Keratinocyte (primary cell): ENCODE measurements around the gene METTL5. TPM values are rescaled to one million over a fixed set of nuclear protein-coding genes. Genes with fewer than 3 reads are reported as not detected.

ENCODE experiments used
- DNase-seq: peaks from one replicate; pipeline ENCODE4 v3.0.0-alpha.2; 2011; ENCODE audit warnings: low read depth, missing footprints, low spot score
- FAIRE-seq: peaks from 2 replicates; lab custom pipeline; 2011; peaks lifted over from hg19 to GRCh38; lab: Jason Lieb, UNC
- H2AFZ ChIP-seq: 2 replicates; pipeline ENCODE4 v1.6.0; 2012; ENCODE audit warnings: low read length, control low read depth, inconsistent platforms; ENCODE audit not compliant: control insufficient read depth
- H3K27ac ChIP-seq: 2 replicates; pipeline ENCODE4 v1.5.1; 2011; ENCODE audit warnings: low read length; ENCODE audit not compliant: control insufficient read depth, insufficient read depth
- H3K27me3 ChIP-seq: 3 replicates; pipeline ENCODE4 v1.6.0; 2011; ENCODE audit warnings: low read length; ENCODE audit not compliant: control insufficient read depth, insufficient read depth; ENCODE audit errors: extremely low read depth
- H3K36me3 ChIP-seq, 2 experiments: 2 replicates in 1 of 2; 3 replicates in 1 of 2; pipeline ENCODE4 v1.5.1; 2011; ENCODE audit warnings: low read length in 2 of 2, mild to moderate bottlenecking in 1 of 2; ENCODE audit not compliant: control insufficient read depth in 2 of 2, insufficient read depth in 2 of 2; ENCODE audit errors: extremely low read depth in 1 of 2
- H3K4me1 ChIP-seq: 3 replicates; pipeline ENCODE4 v1.5.1; 2011; ENCODE audit warnings: low read length; ENCODE audit not compliant: control insufficient read depth, insufficient read depth; ENCODE audit errors: extremely low read depth
- H3K4me2 ChIP-seq: 3 replicates; pipeline ENCODE4 v1.6.0; 2011; ENCODE audit warnings: low read depth, low read length; ENCODE audit not compliant: control insufficient read depth, insufficient read depth; ENCODE audit errors: extremely low read depth
- H3K4me3 ChIP-seq, 3 experiments: fragments of 200-600 bp in 1 of 3; sonication (generic) in 1 of 3; 2 replicates in 2 of 3; 3 replicates in 1 of 3; pipeline ENCODE4 v1.5.1; 2011 to 2016; ENCODE audit warnings: low read length in 3 of 3, mild to moderate bottlenecking in 3 of 3, control low read depth in 2 of 3, inconsistent platforms in 1 of 3, low read depth in 1 of 3, mixed read lengths in 1 of 3, mixed run types in 1 of 3, moderate library complexity in 1 of 3; ENCODE audit not compliant: control insufficient read depth in 2 of 3, insufficient read depth in 2 of 3; ENCODE audit errors: extremely low read depth in 1 of 3
- H3K79me2 ChIP-seq: 2 replicates; pipeline ENCODE4 v1.6.0; 2012; ENCODE audit warnings: low read length; ENCODE audit not compliant: control insufficient read depth, insufficient read depth
- H3K9ac ChIP-seq: 3 replicates; pipeline ENCODE4 v1.6.0; 2011; ENCODE audit warnings: low read length; ENCODE audit not compliant: control insufficient read depth, insufficient read depth; ENCODE audit errors: extremely low read depth
- H3K9me1 ChIP-seq: 3 replicates; pipeline ENCODE4 v1.6.0; 2011; ENCODE audit warnings: low read length; ENCODE audit not compliant: control insufficient read depth, insufficient read depth; ENCODE audit errors: extremely low read depth
- H3K9me3 ChIP-seq: 2 replicates; pipeline ENCODE4 v1.5.1; 2012; ENCODE audit warnings: low read depth, low read length; ENCODE audit not compliant: control insufficient read depth
- H4K20me1 ChIP-seq: 3 replicates; pipeline ENCODE4 v1.6.0; 2011; ENCODE audit warnings: low read length; ENCODE audit not compliant: control insufficient read depth, insufficient read depth; ENCODE audit errors: extremely low read depth
- CTCF ChIP-seq, 3 experiments: IDR thresholded peaks in 1 of 3; conservative IDR thresholded peaks in 1 of 3; optimal IDR thresholded peaks in 1 of 3; 2 replicates in 2 of 3; 3 replicates in 1 of 3; pipeline versions ENCODE3 to v1.5.1; 2011; ENCODE audit warnings: low read length in 3 of 3, mild to moderate bottlenecking in 3 of 3, moderate library complexity in 2 of 3, control low read depth in 1 of 3, inconsistent platforms in 1 of 3; ENCODE audit not compliant: insufficient read depth in 2 of 3; ENCODE audit errors: extremely low read depth in 1 of 3
- EZH2 ChIP-seq: IDR thresholded peaks from one replicate; pipeline ENCODE4 v1.6.1; 2012; ENCODE audit warnings: inconsistent platforms, mild to moderate bottlenecking, low read length, moderate library complexity
- dilution Hi-C: fragments of 300-500 bp; cut with MboI; formaldehyde crosslinking; loops from one replicate; pipeline ENCODE4 v1.7.0; 2020; ENCODE audit warnings: low sequenced_read_pairs; ENCODE audit not compliant: extremely low pct_ligation_motif_present
- polyA plus RNA-seq, 5 experiments: library from polyadenylated mRNA; depleted of rRNA in 3 of 5; stranded (reverse) in 3 of 5; stranded (forward) in 1 of 5; unstranded in 1 of 5; fragments of >200 nt; gene quantifications; 1 replicate in 1 of 5; 2 replicates in 3 of 5; 3 replicates in 1 of 5; pipeline versions ENCODE4 v1.2.1 to v1.2.3, GENCODE V29; 2011 to 2012; ENCODE audit warnings: missing spikeins in 2 of 5, low read depth in 1 of 5, low replicate concordance in 1 of 5

METTL5 gene
- polyA plus RNA-seq, 1 donor (not counting 4 experiments of a cell fraction or from before 2014, with no cell fraction given): 119 TPM

GRCh38 chr2:169839954-169840746 is 15.4 kb upstream of the METTL5 start:
- Histone ChIP-seq H3K4me3 (no peak overlapping the region), H4K20me1 (no peaks in the 10 kb centered on the region), H3K9me1 (no peaks in the 10 kb centered on the region), H2AFZ (no peak overlapping the region), H3K27me3 (no peaks in the 10 kb centered on the region), H3K79me2 (peaks cover 32% of the 10 kb centered on the region), H3K4me1 (peaks cover 3% of the 10 kb centered on the region), H3K9me3 (no peaks in the 10 kb centered on the region), H3K4me2 (no peak overlapping the region), H3K9ac (no peak overlapping the region), H3K27ac (no peak overlapping the region), H3K36me3 (peaks cover 0 to 3% of the 10 kb centered on the region in 2 experiments)
- dilution Hi-C loops: no loop called here
- DNase-seq: no peak
- FAIRE-seq: no peak
- TF ChIP-seq EZH2: no peak
- no peak for TF ChIP-seq CTCF (optimal IDR thresholded peaks at IDR 0.05 in 1 of 3, IDR thresholded peaks at IDR 0.05 in 1 of 3, conservative IDR thresholded peaks at IDR 0.05 in 1 of 3; ENCODE audit: extremely low read depth in 1 of 3, insufficient read depth in 2 of 3, low read length in 3 of 3)

- H3K27ac ChIP-seq: no peak overlapping the region
- DNase-seq: no peak
- peaks cover 3% of the 10 kb centered on the region for H3K4me1 ChIP-seq
- TF ChIP-seq CTCF (optimal IDR thresholded peaks at IDR 0.05 in 1 of 3, IDR thresholded peaks at IDR 0.05 in 1 of 3, conservative IDR thresholded peaks at IDR 0.05 in 1 of 3; ENCODE audit: extremely low read depth in 1 of 3, insufficient read depth in 2 of 3, low read length in 3 of 3): no peak
- TF ChIP-seq EZH2: no peak
- H3K79me2 ChIP-seq: peaks cover 40% of the 10 kb centered on the region
- H3K27me3 ChIP-seq: no peaks in the 10 kb centered on the region
- peaks cover 0 to 3% of the 10 kb centered on the region in 2 experiments for H3K36me3 ChIP-seq
- H3K4me2 ChIP-seq: no peak overlapping the region
- FAIRE-seq: no peak
- H4K20me1 ChIP-seq: no peaks in the 10 kb centered on the region
- H3K9me3 ChIP-seq: no peaks in the 10 kb centered on the region
- no peak overlapping the region for H3K9ac ChIP-seq
- no peak overlapping the region for H2AFZ ChIP-seq
- no peak overlapping the region for H3K4me3 ChIP-seq
- no peaks in the 10 kb centered on the region for H3K9me1 ChIP-seq
- dilution Hi-C loops: no loop called here
These were observed 14.2 kb upstream of the METTL5 start for GRCh38 chr2:169838743-169839489.
